Activated CD8-positive, alpha-beta T cell treated with anti-CD3 and anti-CD28 coated beads for 36 hours (primary cell): Measurements from ENCODE around the gene ACOT11. TPM values are rescaled to one million over a fixed set of nuclear protein-coding genes. Genes with fewer than 3 reads are reported as not detected.
"Not testable (repeated sequence)": the region's sequence is repeated elsewhere in the genome, so short reads cannot be mapped to it uniquely, and the experiment has no call there.

Experiments used
- ATAC-seq: fragments of 200-7000 bp; cut with Tn5 transposase; one replicate; pipeline ENCODE4 v1.10.0; 2021; ENCODE audit warnings: mild to moderate bottlenecking, moderate library complexity
- CTCF ChIA-PET: fragments of 350-600 bp; sonication (Branson Sonifier 250); formaldehyde crosslinking; loops from one replicate; lab custom pipeline; 2021; ENCODE audit warnings: antibody characterized with exemption; lab: Charles Lee
- POLR2A ChIA-PET: fragments of 350-600 bp; sonication (Branson Sonifier 250); formaldehyde crosslinking; loops from one replicate; lab custom pipeline; 2021; ENCODE audit warnings: antibody characterized with exemption; lab: Charles Lee
- DNase-seq: peaks from one replicate; pipeline ENCODE4 v3.0.0-alpha.2; 2020
- H3K27ac Mint-ChIP-seq: one replicate; pipeline ENCODE4 v1.8.0; 2021; ENCODE audit warnings: mild to moderate bottlenecking, mixed read lengths
- H3K27me3 Mint-ChIP-seq: one replicate; pipeline ENCODE4 v1.8.0; 2021; ENCODE audit warnings: mixed read lengths
- H3K36me3 Mint-ChIP-seq: one replicate; pipeline ENCODE4 v1.8.0; 2021; ENCODE audit warnings: low read depth, mixed read lengths
- H3K4me1 Mint-ChIP-seq: one replicate; pipeline ENCODE4 v1.8.0; 2021; ENCODE audit warnings: low read depth, mixed read lengths
- H3K4me3 Mint-ChIP-seq: one replicate; pipeline ENCODE4 v1.8.0; 2021; ENCODE audit warnings: mild to moderate bottlenecking, moderate library complexity, mixed read lengths
- H3K9me3 Mint-ChIP-seq: one replicate; pipeline ENCODE4 v1.8.0; 2021; ENCODE audit warnings: mixed read lengths
- CTCF ChIP-seq: fragments of 200-600 bp; IDR thresholded peaks from one replicate; pipeline ENCODE4 v1.8.0; 2022; ENCODE audit warnings: antibody characterized with exemption, mild to moderate bottlenecking
- intact Hi-C: fragments of 100-400 bp; cut with micrococcal nuclease; formaldehyde crosslinking; loops from one replicate; pipeline ENCODE4 v1.10.0; 2022
- total RNA-seq, 2 experiments: library from RNA; stranded (reverse); gene quantifications; one replicate each; pipeline ENCODE4 v1.2.3, GENCODE V29; 2021

The ACOT11 gene
- total RNA-seq, 2 experiments from 2014 or later: 1.1 to 1.2 TPM

GRCh38 chr1:54624466-54625464 is 76.7 kb downstream of the ACOT11 start:
- DNase-seq (no peak), ATAC-seq (no peak)
- no peaks in the 10 kb centered on the region for H3K27me3 Mint-ChIP-seq
- no peaks in the 10 kb centered on the region for H3K9me3 Mint-ChIP-seq
- H3K4me3 Mint-ChIP-seq: no peak overlapping the region
- intact Hi-C loops: no loop called here
- no peak for TF ChIP-seq CTCF
- H3K36me3 Mint-ChIP-seq: no peaks in the 10 kb centered on the region
- ChIA-PET POLR2A (no interaction called here), CTCF (no interaction called here)
- H3K27ac Mint-ChIP-seq: no peak overlapping the region
- no peaks in the 10 kb centered on the region for H3K4me1 Mint-ChIP-seq

GRCh38 chr1:54627196-54627595 is 79.2 kb downstream of the ACOT11 start:
- POLR2A ChIA-PET: no interaction called here
- Mint-ChIP-seq H3K4me3 (no peak overlapping the region), H3K4me1 (no peaks in the 10 kb centered on the region), H3K9me3 (no peaks in the 10 kb centered on the region), H3K27me3 (peaks cover under 1% of the 10 kb centered on the region), H3K27ac (no peak overlapping the region), H3K36me3 (no peaks in the 10 kb centered on the region)
- CTCF ChIA-PET: no interaction called here
- intact Hi-C loops: no loop called here
- no peak for DNase-seq
- no peak for TF ChIP-seq CTCF
- no peak for ATAC-seq

- H3K4me1 Mint-ChIP-seq, DNase-seq, H3K27me3 Mint-ChIP-seq, POLR2A ChIA-PET, H3K27ac Mint-ChIP-seq, CTCF ChIA-PET, intact Hi-C loops, H3K4me3 Mint-ChIP-seq, H3K36me3 Mint-ChIP-seq, H3K9me3 Mint-ChIP-seq, ATAC-seq: not testable (repeated sequence)
Observed at GRCh38 chr1:54635804-54636203, 87.8 kb downstream of the ACOT11 start.

- H3K27ac Mint-ChIP-seq, H3K9me3 Mint-ChIP-seq, H3K4me1 Mint-ChIP-seq, ATAC-seq, H3K4me3 Mint-ChIP-seq, DNase-seq, intact Hi-C loops, H3K36me3 Mint-ChIP-seq, POLR2A ChIA-PET, CTCF ChIA-PET: not testable (repeated sequence)
- H3K27me3 Mint-ChIP-seq: peaks cover 10% of the 10 kb centered on the region
Observed at GRCh38 chr1:54636461-54637446, 88.7 kb downstream of the ACOT11 start.

GRCh38 chr1:54640361-54640760 is 92.3 kb downstream of the ACOT11 start:
- CTCF ChIA-PET: no interaction called here
- Mint-ChIP-seq H3K4me1 (no peaks in the 10 kb centered on the region), H3K9me3 (peaks cover 7% of the 10 kb centered on the region), H3K36me3 (no peaks in the 10 kb centered on the region), H3K27ac (no peak overlapping the region), H3K27me3 (peaks cover 3% of the 10 kb centered on the region), H3K4me3 (no peak overlapping the region)
- ATAC-seq: no peak
- POLR2A ChIA-PET: no interaction called here
- intact Hi-C loops: no loop called here
- no peak for TF ChIP-seq CTCF
- DNase-seq: no peak
